Body of pancreas (tissue), 4 donors: Measurements from ENCODE around the gene CDC42EP1.

Source experiments
- CTCF ChIP-seq, 7 experiments: fragments of 450-650 bp in 4 of 7; fragments of 200-600 bp in 3 of 7; sonication (generic) in 3 of 7; IDR thresholded peaks; one replicate each; pipeline ENCODE4 v1.5.1; 2016 to 2019; ENCODE audit warnings: antibody characterized with exemption in 7 of 7
- POLR2A ChIP-seq, 3 donors: fragments of 450-650 bp; IDR thresholded peaks; one replicate each; pipeline ENCODE4 v1.6.1; 2016; ENCODE audit warnings: antibody characterized with exemption in 3 of 3, mild to moderate bottlenecking in 2 of 3

DNA sequence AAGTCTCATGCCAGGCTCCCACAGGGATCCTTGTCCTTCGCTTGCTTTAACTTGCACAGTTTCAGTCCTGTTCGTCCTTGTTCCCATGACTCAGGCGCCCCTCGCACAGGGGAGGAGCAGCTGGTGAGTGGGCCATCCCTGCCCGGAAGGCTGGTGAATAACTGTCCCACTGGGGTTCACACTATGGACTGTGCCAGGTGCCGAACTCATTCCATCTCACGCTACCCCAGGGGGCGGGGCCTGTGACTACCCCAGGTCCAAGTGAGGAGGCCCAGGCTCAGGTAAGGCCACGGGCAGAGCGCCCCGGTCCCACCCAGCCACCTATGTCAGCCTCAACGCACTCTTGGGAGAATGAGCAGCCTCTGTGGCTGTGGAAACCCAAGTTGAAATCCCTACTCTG, 33.9 kb upstream of the CDC42EP1 start:
- TF ChIP-seq CTCF (IDR thresholded peaks at IDR 0.05) (no peak), POLR2A (IDR thresholded peaks at IDR 0.05) (no peak)
